ENCODE data around the gene C3orf20. TPM values are rescaled to one million over a fixed set of nuclear protein-coding genes. Genes with fewer than 3 reads are reported as not detected.

Gene C3orf20
- total and polyA plus RNA-seq, 2 experiments from 2014 or later: not detected

DNA sequence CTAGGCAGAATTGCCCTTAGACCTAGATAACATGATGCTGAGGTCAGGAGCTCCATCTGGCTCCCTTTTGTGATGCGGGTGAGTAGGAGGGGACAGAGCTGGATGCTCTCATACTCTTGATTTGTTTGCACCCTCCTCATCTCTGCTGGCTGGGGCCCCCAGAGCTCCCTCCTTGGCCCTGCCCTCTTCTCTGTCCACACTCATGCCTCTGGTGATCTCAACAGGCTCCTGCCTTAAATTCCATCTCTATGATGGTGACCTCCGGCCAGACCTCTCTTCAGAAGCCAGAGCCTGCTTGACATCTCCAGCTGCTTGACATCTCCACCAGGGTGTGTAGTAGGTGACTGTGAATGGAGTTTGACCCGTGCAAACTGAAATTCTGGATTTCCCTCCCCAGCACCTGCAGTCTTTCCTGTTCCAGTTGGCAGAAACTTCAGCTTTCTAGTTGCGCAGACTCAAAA is 139.5 kb downstream of the C3orf20 start:
- H3K36me3 ChIP-seq (ENCODE audit: insufficient read depth): no peaks in the 10 kb centered on the region
- Mint-ChIP-seq H3K27me3 (ENCODE audit: insufficient read depth, low read depth, poor library complexity) (peaks cover 28% of the 10 kb centered on the region), H3K4me3 (no peak overlapping the region; the same call in 2 of the 3 replicates), H3K9me3 (no peaks in the 10 kb centered on the region), H3K27ac (no peak overlapping the region), H3K4me1 (peaks cover 38% of the 10 kb centered on the region), H3K36me3 (ENCODE audit: low read depth) (peaks cover 3% of the 10 kb centered on the region; the same call in 1 of the 3 replicates)
- H3K27me3 ChIP-seq (ENCODE audit: insufficient read depth): peaks cover 33% of the 10 kb centered on the region
- DNase-seq (ENCODE audit: low spot score): no peak
- H3K4me2 ChIP-seq: no peak overlapping the region
- no peaks in the 10 kb centered on the region for H3F3A ChIP-seq (replicated peaks; ENCODE audit: low read depth)
- no peak for TF ChIP-seq EZH2 (IDR thresholded peaks at IDR 0.05; ENCODE audit: low read depth, unreplicated experiment)
- TF ChIP-seq JUNB (IDR thresholded peaks at IDR 0.05; ENCODE audit: unreplicated experiment): no peak
- no peak for TF ChIP-seq NANOG (IDR thresholded peaks at IDR 0.05; ENCODE audit: borderline replicate concordance)
- no peak for TF ChIP-seq EZH2phosphoT487 (IDR thresholded peaks at IDR 0.05; ENCODE audit: unreplicated experiment)
- TF ChIP-seq ZNF331 (CRISPR knock-in tag; IDR thresholded peaks at IDR 0.05; ENCODE audit: low read depth): no peak
- no peak for TF ChIP-seq STAT1 (IDR thresholded peaks at IDR 0.05; ENCODE audit: unreplicated experiment)
- TF ChIP-seq, protein P1, sequence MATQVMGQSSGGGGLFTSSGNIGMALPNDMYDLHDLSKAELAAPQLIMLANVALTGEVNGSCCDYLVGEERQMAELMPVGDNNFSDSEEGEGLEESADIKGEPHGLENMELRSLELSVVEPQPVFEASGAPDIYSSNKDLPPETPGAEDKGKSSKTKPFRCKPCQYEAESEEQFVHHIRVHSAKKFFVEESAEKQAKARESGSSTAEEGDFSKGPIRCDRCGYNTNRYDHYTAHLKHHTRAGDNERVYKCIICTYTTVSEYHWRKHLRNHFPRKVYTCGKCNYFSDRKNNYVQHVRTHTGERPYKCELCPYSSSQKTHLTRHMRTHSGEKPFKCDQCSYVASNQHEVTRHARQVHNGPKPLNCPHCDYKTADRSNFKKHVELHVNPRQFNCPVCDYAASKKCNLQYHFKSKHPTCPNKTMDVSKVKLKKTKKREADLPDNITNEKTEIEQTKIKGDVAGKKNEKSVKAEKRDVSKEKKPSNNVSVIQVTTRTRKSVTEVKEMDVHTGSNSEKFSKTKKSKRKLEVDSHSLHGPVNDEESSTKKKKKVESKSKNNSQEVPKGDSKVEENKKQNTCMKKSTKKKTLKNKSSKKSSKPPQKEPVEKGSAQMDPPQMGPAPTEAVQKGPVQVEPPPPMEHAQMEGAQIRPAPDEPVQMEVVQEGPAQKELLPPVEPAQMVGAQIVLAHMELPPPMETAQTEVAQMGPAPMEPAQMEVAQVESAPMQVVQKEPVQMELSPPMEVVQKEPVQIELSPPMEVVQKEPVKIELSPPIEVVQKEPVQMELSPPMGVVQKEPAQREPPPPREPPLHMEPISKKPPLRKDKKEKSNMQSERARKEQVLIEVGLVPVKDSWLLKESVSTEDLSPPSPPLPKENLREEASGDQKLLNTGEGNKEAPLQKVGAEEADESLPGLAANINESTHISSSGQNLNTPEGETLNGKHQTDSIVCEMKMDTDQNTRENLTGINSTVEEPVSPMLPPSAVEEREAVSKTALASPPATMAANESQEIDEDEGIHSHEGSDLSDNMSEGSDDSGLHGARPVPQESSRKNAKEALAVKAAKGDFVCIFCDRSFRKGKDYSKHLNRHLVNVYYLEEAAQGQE (IDR thresholded peaks at IDR 0.05; ENCODE audit: unreplicated experiment): no peak
- TF ChIP-seq, protein P2, sequence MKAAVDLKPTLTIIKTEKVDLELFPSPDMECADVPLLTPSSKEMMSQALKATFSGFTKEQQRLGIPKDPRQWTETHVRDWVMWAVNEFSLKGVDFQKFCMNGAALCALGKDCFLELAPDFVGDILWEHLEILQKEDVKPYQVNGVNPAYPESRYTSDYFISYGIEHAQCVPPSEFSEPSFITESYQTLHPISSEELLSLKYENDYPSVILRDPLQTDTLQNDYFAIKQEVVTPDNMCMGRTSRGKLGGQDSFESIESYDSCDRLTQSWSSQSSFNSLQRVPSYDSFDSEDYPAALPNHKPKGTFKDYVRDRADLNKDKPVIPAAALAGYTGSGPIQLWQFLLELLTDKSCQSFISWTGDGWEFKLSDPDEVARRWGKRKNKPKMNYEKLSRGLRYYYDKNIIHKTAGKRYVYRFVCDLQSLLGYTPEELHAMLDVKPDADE (IDR thresholded peaks at IDR 0.05): no peak
- TF ChIP-seq, protein P3, sequence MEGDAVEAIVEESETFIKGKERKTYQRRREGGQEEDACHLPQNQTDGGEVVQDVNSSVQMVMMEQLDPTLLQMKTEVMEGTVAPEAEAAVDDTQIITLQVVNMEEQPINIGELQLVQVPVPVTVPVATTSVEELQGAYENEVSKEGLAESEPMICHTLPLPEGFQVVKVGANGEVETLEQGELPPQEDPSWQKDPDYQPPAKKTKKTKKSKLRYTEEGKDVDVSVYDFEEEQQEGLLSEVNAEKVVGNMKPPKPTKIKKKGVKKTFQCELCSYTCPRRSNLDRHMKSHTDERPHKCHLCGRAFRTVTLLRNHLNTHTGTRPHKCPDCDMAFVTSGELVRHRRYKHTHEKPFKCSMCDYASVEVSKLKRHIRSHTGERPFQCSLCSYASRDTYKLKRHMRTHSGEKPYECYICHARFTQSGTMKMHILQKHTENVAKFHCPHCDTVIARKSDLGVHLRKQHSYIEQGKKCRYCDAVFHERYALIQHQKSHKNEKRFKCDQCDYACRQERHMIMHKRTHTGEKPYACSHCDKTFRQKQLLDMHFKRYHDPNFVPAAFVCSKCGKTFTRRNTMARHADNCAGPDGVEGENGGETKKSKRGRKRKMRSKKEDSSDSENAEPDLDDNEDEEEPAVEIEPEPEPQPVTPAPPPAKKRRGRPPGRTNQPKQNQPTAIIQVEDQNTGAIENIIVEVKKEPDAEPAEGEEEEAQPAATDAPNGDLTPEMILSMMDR (conservative IDR thresholded peaks at IDR 0.05; ENCODE audit: low read depth in 2 of 2): no peak
- TF ChIP-seq POLR2AphosphoS5 (IDR thresholded peaks at IDR 0.05; ENCODE audit: low read depth): no peak
- TF ChIP-seq CREB1 (CRISPR knock-in tag; IDR thresholded peaks at IDR 0.05; ENCODE audit: low read depth): no peak
- no peak for TF ChIP-seq ZNF114 (CRISPR knock-in tag; IDR thresholded peaks at IDR 0.05)
- TF ChIP-seq, protein P4, sequence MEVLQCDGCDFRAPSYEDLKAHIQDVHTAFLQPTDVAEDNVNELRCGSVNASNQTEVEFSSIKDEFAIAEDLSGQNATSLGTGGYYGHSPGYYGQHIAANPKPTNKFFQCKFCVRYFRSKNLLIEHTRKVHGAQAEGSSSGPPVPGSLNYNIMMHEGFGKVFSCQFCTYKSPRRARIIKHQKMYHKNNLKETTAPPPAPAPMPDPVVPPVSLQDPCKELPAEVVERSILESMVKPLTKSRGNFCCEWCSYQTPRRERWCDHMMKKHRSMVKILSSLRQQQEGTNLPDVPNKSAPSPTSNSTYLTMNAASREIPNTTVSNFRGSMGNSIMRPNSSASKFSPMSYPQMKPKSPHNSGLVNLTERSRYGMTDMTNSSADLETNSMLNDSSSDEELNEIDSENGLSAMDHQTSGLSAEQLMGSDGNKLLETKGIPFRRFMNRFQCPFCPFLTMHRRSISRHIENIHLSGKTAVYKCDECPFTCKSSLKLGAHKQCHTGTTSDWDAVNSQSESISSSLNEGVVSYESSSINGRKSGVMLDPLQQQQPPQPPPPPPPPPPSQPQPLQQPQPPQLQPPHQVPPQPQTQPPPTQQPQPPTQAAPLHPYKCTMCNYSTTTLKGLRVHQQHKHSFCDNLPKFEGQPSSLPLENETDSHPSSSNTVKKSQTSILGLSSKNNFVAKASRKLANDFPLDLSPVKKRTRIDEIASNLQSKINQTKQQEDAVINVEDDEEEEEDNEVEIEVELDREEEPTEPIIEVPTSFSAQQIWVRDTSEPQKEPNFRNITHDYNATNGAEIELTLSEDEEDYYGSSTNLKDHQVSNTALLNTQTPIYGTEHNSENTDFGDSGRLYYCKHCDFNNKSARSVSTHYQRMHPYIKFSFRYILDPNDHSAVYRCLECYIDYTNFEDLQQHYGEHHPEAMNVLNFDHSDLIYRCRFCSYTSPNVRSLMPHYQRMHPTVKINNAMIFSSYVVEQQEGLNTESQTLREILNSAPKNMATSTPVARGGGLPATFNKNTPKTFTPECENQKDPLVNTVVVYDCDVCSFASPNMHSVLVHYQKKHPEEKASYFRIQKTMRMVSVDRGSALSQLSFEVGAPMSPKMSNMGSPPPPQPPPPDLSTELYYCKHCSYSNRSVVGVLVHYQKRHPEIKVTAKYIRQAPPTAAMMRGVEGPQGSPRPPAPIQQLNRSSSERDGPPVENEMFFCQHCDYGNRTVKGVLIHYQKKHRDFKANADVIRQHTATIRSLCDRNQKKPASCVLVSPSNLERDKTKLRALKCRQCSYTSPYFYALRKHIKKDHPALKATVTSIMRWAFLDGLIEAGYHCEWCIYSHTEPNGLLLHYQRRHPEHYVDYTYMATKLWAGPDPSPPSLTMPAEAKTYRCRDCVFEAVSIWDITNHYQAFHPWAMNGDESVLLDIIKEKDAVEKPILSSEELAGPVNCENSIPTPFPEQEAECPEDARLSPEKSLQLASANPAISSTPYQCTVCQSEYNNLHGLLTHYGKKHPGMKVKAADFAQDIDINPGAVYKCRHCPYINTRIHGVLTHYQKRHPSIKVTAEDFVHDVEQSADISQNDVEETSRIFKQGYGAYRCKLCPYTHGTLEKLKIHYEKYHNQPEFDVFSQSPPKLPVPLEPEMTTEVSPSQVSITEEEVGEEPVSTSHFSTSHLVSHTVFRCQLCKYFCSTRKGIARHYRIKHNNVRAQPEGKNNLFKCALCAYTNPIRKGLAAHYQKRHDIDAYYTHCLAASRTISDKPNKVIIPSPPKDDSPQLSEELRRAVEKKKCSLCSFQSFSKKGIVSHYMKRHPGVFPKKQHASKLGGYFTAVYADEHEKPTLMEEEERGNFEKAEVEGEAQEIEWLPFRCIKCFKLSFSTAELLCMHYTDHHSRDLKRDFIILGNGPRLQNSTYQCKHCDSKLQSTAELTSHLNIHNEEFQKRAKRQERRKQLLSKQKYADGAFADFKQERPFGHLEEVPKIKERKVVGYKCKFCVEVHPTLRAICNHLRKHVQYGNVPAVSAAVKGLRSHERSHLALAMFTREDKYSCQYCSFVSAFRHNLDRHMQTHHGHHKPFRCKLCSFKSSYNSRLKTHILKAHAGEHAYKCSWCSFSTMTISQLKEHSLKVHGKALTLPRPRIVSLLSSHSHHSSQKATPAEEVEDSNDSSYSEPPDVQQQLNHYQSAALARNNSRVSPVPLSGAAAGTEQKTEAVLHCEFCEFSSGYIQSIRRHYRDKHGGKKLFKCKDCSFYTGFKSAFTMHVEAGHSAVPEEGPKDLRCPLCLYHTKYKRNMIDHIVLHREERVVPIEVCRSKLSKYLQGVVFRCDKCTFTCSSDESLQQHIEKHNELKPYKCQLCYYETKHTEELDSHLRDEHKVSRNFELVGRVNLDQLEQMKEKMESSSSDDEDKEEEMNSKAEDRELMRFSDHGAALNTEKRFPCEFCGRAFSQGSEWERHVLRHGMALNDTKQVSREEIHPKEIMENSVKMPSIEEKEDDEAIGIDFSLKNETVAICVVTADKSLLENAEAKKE (CRISPR knock-in tag; IDR thresholded peaks at IDR 0.05): no peak
- ATAC-seq: no peak
- H3K4me1 ChIP-seq (ENCODE audit: insufficient read depth): peaks cover 17% of the 10 kb centered on the region
- H3K9me2 ChIP-seq (ENCODE audit: insufficient read depth): no peaks in the 10 kb centered on the region
- no peak overlapping the region for H2AFZ ChIP-seq
- H4K20me1 ChIP-seq (replicated peaks; ENCODE audit: insufficient read depth): no peaks in the 10 kb centered on the region
- H3K79me2 ChIP-seq (replicated peaks; ENCODE audit: insufficient read depth): 0 out of 2 replicates have a peak, but pooled peaks cover 3% of the 10 kb centered on the region
- H3K27ac ChIP-seq (ENCODE audit: low read depth): no peak overlapping the region
- no peak overlapping the region for H3K4me3 ChIP-seq
